Hematopoietic multipotent progenitor cell treated with erythropoietin and hydrocortisone succinate and interleukin-3 and kit ligand, for 4 days (in vitro differentiated cells): ENCODE measurements around the gene IRF4.

Experiments used
- DNase-seq: peaks from one replicate; pipeline ENCODE4 v3.0.0-alpha.2; 2015

Gene IRF4

DNA sequence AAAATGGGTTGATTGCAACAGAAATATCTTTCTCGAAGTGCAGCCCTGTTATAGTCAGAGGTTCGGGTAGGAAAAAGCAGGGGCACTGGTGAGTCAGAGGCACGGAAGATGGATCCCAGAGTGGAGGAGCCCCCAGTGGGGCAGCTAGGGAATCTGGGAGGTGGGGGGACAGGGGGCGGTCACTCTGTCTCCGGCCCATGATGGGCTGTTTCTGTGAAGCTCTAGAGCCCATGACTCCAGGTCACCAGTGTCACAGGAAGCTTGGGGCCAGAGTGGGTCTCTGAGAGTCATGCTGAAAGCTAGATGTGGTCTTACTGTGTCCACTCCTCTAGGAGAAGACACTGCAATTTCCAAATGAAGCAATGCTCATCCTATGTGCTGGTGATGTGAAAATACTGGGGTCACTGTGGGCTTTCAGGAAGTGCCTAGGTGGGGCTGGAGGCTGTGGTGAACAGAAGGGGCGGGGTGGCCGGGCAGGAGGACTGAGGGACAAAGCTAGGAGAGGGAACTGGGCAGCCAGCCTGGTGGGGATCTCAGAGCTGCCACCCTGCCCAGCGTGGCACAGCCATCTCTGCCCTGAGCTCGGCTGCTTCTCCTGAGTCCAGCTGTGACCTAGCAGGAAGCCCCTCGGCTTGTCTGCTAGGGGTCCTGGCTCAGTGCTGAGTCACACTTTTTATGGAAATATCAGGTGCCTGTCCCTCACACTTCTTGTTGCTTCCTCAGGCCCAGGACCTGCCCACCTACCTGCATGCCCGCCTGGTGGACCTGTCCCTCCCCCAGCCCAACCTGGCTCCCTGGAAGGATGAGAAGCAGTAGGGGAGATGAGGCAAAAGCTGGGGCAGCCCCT lies 54.2 kb downstream of the IRF4 start:
- peak; percentile 34 for DNase-seq

DNA sequence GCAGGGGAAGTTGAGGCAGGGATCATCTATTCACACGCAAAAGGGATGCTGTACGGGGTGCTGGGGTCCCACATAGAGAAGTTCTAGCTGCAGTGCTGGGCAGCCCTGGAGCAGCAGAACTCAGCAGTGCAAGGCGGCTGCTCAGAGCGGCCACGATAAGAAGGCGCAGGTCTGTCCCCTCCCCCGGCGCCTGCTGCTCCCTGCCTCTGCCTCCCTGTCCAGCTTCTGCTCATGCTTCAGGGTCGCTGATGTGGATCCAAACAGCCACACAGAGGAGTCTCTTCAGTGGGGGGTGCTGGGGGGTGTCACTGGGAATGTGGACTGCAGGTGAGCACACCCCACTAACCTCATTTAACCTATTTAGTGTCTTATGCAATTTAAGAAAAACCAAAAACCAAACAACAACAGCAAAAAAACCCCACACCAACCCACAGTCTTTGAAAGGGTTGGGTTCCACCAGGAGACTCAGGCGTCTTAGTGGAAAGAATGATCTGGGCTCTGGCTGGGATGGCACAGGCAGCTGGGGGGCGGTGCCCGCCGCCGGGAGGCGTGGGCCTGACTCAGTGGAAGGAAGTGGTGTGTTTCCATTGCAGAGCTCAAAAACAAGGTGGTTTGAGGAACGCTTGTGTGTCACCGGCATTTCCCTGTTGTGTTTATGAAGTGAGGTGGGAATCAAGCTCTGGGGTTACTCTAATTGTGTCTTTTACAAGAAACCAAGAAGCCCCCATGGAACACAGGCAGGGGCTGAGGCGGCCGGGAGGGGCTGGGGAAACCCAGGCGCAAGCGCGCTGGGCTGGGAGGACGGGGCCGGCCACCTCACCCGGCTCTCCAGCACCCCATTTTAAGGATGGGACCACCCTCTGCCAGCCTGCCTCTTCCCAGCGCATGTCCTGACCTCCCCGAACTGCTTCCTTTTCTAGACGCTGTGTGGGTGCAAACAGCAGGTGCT lies 55.1 kb downstream of the IRF4 start:
- no peak for DNase-seq

DNA sequence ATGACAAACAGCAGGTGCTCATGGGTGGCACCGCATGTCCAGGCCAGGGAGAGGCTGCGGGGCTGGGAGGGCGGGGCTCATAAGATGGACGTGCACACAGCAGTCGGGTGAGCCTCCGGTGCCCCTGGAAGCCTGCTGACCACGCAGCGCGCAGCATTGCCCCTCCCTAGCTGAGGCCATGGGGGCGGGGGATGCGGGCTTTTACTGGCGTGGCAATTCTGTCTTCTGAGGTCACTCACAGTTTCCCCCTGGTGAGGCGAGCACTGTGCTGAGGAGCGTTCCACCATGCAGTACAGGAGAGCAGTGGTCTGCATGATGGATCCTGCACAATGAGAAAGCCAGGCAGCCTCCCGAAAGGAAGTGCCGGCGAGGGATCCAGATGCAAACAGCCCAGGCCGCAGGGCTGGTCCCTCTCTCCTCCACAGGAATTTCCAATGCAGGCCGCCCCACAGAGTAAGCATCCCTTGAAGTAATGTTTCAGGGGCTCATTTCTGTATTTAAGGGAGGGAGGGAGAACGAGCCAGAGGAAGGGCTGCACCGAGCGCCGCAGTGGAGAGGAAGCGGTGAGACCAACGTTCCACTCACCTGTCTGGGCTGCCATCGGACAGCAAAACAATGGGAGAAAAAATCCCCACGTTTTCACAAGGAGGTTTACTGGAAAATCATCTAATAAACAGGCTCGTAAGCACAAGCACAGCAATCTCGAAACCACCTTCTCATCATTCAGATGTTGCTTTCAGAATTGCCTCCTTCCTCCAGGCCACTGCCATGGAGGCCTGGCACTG lies 56.0 kb downstream of the IRF4 start:
- no peak for DNase-seq

DNA sequence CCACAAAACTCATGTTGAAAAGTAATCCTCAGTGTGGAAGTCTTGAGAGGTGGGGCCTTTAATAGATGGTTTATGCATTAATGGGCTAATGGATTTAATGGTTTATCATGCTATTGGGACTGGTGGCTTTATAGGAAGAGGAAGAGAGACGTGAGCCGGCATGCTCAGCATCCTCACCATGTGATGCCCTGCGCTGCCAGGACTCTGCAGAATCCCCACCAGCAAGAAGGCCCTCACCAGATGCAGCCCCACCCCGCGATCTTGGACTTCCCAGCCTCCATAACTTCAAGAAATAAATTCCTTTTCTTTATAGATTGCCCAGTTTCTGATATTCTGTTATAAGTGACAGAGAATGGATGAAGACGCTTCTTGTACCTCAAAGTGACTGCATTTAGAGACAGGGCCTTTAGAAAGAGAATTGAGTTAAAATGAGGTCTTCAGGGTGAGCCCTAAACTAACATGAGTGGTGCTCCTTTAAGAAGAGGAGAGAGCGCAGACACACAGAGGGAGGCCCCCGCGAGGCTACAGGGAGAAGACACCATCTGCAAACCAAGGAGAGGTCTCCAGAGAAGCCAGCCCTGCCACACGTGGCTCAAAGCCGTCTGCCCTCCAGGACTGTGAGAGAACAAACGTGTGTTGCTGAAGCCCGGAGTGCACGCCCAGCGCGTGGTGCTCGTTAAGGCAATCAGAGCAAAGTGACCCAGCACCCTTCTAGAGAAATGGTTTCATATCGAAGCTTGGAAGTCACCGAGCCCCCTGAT lies 56.9 kb downstream of the IRF4 start:
- no peak for DNase-seq

DNA sequence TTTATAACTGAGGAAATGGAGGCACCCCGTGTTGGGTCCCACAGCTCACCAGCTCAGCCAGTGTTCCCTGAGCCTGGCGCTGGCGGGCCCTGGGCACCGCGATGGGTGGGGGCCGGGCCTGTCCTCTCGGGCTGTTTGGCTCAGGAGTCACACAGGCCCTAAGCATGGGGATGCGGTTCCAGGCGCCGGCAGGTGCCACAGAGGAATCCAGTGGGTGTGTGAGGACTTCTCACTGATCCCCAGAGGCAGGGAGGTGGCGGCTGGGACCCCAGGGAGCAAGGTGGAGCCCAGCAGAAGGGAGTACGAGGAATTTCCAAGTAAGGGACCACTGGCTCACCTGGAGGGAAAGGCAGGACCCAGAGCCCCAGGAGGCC lies 57.5 kb downstream of the IRF4 start:
- DNase-seq: no peak

DNA sequence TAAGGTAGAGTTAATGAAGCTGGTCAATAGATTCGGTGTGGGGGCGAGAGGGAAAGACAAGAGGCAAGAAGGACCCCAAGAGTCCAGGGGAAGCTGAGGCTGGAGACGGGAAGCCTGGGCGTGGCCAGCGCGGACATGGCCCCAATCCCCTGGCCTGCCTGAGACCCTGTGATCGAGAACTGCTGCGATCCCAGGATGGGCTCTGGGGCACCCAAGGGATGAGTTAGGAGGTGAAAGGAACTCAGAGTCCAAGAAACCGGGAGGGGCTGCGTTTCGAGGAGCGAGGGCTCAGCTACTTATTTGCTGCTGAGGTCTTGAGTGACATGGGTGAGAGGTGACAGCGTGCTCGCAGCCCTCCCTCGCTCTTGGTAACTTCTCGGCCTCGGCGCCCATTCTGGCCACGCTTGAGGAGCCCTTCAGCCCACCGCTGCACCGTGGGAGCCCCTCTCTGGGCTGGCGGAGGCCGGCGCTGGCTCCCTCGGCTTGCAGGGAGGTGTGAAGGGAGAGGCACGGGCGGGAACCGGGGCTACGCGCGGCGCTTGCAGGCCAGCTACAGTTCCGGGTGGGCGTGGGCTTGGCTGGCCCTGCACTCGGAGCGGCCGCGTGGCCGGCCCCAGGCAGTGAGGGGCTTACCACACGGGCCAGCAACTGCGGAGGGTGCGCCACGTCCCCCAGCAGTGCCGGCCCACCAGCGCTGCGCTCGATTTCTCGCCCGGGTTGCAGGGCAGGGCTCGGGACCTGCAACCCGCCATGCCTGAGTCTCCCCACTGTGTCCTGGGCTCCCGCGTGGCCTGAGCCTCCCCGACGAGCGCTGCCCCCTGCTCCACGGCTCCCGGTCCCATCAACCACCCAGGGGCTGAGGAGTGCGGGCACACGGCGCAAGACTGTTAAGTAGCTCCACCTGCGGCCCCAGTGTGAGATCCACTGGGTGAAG lies 58.2 kb downstream of the IRF4 start:
- DNase-seq: no peak

DNA sequence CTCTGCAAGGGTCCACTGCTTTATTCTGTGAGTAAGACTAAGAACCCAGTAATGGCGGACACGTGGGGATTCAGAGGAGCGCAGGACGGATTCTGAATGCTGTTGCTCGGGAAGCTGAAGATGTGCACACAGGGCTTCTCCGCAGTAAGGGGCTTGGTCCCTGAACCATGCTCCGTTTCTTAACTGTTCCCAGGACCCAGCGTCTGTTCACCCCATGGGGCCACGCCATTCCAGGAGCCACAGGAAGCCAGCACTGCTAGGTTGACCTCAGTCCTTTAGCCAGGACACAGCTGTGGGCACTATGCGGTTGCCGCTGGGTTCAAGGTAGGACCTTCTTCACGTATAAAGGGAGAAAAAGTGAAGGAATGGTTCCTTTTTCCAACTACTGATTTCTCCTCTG lies 59.8 kb downstream of the IRF4 start:
- DNase-seq: no peak

DNA sequence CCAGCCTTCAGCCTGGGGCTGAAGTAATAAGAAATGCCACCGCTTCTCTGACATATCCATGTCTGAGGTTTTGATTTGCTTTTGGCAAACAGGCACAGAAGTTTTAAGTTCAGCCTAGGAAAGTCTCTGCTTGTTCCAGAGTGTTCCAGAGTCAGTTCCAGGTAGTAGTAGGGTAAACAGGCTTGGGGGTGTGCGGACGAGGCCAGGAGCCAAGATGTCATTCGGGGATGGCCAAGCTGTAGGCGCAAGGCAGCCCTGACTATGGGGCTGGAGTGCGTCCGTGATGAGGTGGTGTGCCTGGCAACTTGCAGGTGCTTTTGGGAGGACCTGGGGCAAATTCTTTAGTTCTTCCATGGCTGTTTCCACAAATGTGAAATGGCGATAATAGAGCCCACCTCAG lies 60.3 kb downstream of the IRF4 start:
- no peak for DNase-seq

DNA sequence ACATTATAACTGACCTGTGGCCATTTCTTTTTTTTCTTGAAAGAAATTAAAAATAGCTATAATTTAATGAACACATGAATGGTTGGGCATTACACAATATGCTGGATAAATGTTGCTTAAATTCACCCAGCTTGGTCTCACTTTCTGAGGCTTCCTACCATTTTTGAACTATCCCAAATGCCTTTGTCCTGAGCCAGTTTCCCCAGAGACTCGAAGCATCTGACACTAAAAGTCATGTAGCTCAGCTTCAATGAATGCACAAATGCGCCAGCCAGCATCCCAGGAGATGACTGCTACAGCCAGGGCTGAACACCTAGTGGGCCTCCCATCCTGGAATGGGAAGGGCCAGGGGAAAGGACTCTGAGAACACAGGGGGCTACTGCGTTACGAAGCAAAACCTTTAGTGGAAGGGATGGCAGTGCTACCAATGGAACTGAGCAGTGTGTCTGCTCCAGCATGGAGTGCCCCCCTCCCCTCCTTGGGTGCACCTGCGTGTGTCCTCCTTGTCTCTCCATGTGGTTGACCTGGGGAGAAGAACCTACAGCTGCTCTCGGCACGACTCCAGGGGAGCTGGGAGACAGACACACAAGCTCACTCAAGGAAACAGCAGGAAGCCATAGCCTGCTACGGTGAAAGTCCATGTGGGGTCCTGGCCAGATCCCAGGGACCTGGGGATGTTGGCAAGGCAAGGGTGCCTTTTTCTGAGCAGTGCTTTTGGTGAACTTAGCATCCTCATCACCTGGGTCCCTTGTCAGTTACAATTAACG lies 60.9 kb downstream of the IRF4 start:
- no peak for DNase-seq

DNA sequence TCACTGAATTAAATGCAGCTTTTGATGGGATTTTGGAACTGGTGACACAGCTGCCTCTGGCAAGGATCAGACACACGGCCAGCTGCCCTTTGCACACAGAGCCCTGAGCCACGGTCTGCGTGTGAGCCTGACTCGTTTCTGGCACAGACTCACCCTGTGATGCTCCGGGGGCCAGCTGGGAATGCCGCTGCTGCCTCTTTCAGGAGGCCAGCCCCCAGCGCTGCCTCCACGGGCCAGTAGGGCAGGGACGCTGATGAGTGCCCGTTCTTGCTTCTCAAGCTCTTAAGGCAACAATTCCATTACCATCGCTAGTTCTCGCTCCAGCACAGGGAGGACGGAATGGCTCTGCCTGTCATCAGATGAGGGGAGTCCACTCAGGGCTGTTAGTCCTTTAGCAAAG lies 61.6 kb downstream of the IRF4 start:
- DNase-seq: no peak

DNA sequence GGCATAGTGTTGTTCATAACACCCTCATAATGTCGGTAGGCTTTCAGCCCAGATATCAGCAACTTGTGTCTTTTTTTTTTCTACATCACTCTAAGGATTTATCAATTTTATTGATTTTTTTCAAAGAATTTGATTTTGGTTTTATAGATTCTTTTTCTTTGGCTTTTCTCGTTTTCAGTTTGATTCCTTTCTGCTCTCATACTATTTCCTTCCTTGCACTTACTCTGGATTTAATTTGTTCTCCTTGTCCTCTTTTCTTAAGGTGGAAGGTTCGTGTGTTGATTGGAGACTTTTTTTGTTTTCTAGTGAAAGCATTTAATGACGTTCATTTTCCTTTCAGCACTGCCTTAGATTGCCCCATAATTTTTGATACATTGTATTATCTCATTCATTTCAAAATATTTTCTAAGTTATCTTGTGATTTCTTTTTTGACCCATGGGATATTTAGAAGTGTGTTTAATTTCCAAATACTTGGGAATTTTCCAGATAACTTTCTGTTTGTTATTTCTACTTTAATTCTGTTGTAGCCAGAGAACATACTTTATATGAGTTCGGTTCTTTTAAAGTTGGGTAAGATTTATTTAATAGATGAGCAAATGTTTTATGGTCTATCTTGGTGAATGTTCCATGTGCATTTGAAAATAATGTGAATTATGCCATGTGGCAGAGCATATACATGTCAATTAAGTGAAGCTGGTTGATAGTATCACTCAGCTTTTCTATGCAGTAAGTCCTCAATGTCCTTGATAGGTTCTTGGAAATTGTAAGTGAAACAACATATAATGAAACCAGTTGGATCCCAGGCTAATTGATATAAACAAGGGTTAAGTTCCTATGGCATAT lies 62.8 kb downstream of the IRF4 start:
- no peak for DNase-seq

DNA sequence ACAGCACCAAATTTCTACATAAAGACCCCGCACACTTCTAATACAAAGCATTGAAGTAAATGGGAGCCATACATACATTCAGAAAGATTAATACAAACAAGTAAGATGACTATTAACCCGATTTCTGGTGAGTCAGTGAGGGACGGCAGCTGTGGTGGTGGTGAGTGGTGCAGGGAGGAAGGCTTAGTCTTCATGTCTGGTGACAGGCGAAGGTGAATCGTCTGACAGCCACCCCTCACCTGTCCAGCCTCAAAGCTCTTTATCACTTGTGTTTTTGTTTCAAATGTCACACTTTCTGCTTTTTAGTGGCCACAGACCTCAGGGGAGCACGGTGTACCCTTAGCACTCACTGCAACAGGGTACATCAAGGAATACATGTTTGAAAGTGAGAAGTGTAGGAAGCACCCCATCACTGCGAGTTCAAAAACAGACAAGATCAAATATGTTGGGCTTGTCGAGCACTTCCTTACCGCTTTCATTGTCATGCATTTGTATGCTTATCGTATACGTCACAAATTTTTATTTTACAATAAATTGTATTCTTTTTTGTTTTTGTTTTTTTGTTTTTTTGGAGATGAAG lies 63.5 kb downstream of the IRF4 start:
- DNase-seq: no peak

DNA sequence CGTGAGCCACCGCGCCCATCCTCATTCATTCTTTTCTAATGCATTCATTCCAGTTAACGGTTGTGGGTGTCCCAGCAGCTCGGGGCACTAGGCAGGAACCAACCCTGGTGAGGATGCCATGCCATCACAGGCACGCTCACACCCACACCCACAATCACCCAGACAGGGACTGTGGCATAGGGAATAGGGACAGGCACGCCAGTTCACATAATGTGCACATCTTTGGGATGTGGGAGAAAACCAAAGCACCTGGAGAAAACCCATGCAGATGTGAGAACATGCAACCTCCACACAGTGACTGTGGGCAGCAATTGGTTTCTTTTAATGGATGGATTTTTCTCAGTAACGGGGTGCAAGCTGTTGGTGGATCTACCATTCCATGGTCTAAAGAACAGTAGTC lies 64.3 kb downstream of the IRF4 start:
- no peak for DNase-seq

DNA sequence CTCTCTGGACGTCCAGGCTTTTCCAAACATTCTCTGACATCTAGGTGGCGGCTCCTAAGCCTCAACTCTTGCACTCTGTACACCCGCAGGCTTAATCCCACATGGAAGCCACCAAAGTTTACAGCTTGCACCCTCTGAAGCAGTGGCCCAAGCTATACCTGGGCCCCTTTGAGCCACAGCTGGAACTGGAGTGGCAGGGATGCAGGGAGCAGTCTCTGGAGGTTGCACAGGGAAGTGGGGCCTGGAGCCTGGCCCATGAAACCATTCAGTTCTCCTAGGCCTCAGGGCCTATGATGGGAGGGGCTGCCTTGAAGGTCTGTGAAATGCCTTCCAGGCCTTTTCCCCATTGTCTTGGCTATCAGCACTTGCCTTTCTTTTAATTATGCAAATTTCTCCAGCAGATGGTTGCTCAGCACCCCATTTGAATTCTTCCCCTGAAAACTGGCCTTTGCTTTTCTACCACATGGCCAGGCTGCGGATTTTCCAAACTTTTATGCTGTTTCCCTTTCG lies 64.9 kb downstream of the IRF4 start:
- no peak for DNase-seq

DNA sequence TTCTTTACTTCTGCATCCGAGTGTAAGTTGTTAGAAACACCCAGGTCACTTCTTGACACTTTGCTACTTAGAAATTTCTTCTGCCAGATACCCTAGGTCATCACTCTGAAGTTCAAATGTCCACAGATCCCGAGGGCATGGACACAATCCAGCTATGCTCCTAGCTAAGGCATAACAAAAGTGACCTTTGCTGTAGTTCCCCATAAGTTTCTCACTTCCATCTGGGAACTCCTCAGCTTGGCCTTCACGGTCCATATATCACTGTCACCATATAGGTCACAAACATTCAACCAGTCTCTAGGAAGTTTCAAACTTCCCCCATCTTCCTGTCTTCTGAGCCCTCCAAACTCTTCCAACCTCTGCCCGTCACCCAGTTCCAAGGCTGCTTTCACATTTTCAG lies 65.3 kb downstream of the IRF4 start:
- DNase-seq: no peak
